NK-92 (cell line): ENCODE data around the gene UGT1A6.
"Not testable (repeated sequence)": the region's sequence is repeated elsewhere in the genome, so short reads cannot be mapped to it uniquely, and the experiment has no call there.

Source experiments
- DNase-seq: peaks from one replicate; lab custom pipeline; 2025; ENCODE audit not compliant: unreplicated experiment; lab: John Stamatoyannopoulos, UW

Gene UGT1A6

DNA sequence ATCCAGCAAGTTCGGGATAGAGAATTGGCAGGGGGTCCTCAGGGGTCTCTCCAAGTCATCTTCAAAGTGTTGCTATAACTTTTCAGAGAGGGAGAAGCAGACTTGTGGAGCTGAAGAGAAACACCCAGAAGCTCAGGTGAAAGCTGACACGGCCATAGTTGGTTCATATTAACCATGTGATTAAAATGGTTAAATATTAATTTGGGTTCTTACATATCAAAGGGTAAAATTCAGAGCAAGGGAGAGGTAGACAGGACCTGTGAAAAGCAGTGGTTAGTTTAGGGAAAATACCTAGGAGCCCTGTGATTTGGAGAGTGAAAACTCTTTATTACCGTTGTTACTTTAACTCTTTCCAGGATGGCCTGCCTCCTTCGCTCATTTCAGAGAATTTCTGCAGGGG lies at the start of gene UGT1A6:
Gene UGT1A6, plus strand, starts transcription at position 243 of the 400 bp plus-strand sequence. Its CDS starts 115 bp downstream, at position 358.
- no peak for DNase-seq

DNA sequence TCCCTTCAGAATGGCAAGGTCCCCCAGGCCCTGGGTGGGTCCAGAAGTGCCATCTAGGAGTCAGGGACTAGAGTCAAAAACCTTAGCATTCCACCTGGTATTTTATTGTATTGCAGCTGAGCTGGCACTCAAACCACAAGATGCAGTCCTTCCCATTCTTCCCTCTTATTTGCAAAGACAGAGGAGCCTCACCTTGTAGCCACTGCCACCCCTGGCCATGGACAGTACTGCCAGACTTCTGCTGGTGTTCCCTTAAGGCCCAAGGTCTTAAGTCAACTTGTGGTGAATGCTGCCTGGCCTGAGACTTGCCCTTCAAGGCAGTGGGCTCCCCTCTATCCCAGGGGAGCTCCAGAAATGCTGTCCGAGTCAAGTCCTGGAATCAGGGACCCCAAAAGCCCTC lies 49.6 kb upstream of the UGT1A6 start:
- no peak for DNase-seq

DNA sequence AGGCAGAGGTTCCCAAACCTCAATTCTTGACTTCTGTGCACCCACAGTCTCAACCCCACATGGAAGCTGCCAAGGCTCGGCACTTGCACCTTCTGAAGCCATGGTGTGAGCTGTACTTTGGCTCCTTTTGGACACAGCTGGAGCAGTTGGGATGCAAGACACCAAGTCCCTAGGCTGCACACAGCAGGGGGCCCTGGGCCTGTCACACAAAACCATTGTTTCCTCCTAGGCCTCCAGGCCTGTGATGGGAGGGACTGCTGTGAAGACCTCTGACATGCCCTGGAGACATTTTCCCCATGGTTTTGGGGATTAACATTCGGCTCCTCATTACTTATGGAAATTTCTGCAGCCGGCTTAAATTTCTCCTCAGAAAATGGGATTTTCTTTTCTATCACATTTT lies 46.7 kb upstream of the UGT1A6 start:
- DNase-seq, result not testable (repeated sequence)

DNA sequence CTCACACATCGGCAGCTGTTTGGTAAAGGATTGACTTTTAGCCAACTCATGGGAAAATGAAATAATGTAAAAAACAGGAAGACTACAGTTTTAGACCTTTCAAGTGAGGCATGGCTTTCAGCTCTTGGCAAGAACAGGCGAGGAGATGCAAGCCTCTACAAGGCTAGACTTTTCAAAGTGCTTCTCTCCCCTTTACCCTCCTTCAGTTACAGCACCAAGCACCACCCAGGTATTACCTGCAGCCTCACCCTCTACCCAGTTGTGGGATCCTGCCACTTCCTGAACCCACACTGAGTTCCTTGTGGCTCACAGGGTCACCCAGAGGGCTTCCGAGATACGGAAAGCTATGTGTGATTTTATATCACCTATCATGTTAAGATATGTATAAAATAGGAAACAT lies 41.7 kb upstream of the UGT1A6 start:
- no peak for DNase-seq

DNA sequence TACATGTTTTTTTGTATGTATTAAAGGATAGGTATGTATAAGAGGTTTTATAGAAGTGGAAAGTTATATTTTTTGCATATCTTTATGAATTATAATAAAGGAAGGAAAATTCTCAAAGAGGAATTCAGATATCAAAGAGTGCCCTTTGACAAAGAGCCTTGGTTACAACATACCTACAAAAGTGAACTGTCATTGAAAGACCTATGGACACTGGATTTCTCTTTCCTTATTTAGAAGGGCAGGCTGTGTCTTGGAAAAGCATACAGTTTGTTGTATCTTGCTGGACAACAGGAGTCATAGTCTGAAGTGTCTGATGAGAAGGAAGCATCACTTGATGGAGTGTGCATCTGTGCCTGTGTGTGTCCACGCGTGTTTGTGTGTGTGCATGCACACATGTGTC lies 41.3 kb upstream of the UGT1A6 start:
- DNase-seq, result no peak

DNA sequence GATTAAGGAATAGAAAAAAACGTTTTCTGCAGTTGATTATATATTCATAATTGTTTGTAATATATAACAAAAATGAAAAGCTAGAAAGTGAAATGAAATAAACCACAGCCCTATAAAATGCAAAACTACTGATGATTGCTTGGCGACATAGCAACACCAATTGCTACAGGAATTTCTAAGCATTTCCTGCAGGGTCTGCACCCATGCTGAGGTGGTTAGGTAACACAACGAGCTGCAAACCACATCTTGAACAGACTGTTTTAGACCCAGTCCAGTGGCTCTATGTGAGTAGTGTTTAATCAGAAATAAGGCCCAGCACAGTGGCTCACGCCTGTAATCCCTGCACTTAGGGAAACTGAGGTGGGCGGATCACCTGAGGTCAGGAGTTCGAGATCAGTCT lies 38.2 kb upstream of the UGT1A6 start:
- no peak for DNase-seq

DNA sequence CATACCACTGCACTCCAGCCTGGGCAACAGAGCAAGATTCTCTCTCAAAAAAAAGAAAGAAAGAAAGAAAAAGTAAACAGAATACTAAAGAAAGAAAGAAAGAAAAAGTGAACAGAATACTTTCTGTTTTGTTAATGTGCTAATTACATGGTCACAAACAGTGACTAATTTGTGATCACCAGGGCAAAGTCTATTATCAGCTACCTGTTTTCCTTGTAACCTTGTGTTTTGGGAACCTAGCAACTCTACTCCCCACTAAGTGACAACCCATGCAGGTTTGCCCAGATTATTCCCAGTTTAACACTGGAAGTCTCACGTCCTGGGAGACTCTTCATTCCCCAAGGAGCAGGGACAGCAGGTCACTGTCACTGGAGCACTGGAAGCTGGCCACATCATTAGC lies 37.6 kb upstream of the UGT1A6 start:
- no peak for DNase-seq

DNA sequence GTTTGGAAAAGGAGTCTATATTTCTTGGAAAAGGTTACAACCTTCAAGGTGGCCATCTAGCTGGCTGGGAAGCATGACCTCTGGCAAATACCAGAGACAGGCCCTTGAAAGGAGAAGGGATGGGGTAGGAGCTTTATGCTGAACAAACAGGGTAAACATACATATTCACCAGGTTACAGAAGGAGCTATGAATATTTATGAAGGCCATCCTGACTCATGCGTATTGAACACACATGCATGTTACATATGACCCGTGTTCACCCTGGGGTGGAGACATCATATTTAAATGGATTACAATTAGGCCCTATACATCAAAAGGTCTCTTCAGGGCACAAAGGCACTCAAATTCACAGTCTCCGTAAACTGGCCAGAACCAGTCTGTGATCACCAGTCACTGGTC lies 36.7 kb upstream of the UGT1A6 start:
- not testable (repeated sequence) for DNase-seq

DNA sequence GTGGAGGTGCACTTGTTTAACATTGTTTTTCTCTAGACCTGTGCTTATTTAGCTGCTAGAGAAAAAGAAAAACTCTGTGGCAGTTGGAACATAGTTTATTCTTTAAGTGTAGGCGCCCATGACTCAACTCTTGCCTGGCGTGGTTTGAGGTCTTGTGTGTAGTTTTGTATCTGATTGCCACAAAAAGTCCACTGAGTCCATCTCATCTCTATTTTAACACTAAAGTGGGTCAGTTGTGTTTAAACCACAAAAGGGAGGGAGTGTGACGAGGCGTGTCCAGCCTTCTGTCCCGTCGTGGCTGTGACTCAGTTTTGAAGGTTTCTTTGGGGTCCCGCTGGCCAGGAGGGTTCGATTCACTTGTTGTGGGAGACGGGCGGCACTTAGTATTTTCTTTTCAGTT lies 36.2 kb upstream of the UGT1A6 start:
- DNase-seq, result no peak

DNA sequence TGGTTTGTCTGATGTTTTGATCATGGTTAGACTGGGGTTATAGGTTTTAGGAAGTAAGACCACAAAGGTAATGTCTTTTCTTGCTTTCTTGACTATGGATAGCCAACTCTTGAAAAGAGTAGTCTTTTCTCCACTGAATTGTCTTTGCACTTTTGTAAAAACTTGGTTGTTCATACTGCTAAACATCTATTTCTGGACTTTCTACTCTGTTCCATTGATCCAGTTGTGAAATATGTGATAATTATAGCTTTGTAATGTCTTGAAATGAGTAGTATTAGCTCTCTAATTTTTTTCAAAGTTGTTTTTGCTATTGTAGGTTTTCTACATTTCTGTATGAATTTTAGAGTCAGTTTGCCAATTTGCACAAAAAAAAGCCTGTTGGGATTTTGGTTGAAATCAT lies 34.1 kb upstream of the UGT1A6 start:
- no peak for DNase-seq

DNA sequence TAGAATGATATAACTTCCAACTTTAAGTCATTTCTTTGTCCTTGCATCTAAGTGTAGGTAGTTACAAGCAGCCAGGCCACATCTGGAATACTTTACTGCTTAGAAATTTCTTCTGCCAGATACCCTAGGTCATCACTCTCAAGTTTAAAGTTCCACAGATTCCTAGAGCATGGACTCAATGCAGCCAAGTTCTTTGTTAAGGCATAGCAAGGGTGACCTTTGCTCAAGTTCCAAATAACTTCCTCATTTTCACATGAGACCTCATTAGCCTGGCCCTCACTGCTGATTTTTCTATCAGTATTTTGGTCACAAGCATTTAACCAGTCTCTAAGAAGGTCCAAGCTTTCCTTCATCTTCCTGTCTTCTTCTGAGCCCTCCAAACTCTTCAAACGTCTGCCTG lies 28.8 kb upstream of the UGT1A6 start:
- no peak for DNase-seq

DNA sequence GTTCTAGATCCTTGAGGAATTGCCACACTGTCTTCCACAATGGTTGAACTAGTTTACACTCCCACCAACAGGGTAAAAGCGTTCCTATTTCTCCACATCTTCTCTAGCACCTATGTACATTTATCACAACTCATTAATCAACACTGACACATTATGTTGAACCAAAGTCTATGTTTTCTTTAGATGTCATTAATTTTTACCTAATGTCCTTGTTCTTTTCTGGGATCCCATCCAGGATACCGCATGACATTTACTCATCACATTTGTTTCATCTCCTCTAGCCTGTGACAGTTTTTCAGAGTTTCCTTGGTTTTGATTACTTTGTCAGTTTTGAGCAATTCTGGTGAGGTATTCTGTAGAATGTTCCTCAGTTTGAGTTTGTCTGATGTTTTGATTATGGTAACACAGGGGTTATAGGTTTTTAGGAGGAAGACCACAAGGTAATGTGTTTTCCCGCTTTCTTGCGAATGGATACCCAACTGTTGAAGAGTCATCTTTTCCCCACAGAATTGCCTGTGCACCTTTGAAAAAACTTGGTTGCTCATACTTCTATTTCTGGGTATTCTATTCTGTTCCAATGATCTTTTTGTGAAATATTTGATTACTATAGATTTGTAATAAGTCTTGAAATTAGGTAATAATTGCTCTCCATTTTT lies 24.0 kb upstream of the UGT1A6 start:
- no peak for DNase-seq

DNA sequence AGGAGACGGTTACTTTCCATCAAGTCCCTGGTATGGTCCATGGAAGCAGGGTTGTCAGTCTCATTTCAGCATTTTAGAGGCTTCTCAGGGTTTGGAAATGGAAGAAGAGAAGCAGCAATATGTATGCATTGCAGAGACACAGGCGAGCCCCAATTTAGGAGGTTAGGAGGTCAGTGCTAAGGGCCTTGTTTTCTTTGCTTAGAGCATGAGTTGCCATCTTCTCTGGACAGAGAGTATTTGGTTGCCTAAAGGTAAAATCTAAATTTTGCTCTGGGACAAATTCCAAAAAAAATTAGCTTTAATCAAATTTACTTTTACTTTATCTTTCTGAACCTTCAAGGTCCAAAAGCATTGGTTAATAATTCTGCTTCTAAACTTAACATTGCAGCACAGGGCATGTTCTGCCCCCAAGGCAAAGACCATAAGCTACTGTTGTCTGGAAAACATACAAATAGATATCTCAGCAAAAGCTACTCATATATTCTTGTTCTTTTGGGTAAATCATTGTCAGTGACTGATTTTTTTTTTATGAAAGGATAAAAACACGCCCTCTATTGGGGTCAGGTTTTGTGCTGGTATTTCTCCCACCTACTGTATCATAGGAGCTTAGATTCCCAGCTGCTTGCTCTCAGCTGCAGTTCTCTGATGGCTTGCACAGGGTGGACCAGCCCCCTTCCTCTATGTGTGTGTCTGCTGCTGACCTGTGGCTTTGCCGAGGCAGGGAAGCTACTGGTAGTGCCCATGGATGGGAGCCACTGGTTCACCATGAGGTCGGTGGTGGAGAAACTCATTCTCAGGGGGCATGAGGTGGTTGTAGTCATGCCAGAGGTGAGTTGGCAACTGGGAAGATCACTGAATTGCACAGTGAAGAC lies 21.2 kb upstream of the UGT1A6 start, which contains the start of gene UGT1A9:
Gene UGT1A9, plus strand, starts transcription at position 609 of the 872 bp plus-strand sequence. Its CDS starts 37 bp downstream, at position 646.
- no peak for DNase-seq

DNA sequence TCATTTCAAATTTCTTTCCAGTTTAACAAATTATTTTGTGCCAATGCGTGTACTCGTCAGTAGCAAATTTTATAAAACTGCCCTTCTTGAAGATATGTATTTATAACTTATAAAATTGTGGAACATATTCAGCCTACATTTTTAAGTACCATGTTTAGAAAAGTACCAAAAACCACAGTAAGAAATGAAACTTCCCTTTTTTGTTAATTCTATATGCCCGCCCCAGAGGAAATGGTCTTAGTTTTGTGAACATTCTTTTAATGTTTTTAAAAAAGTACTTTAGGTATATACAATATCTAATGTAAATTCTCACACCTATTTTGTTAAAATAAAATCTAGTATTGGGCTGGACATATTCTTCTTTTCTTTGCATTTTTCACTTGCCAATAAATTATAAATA lies 19.8 kb upstream of the UGT1A6 start:
- no peak for DNase-seq

DNA sequence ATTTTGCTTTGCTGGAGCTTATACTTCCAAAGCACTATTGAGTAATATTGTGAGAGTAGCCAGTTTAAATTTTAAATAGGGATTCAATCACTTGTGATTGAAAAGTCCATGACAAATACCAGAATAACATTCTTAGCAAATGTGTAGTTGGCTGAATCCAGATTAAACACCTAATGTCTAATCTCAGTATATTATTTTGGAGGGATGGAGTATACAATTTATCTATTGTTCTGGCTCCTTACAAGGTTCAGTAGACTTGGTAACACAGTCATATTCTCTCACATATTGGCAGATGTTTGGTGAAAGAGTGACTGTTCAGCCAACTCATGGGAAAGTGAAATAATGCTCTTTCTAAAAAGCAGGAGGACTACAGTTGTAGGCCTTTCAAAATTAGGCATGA lies 18.8 kb upstream of the UGT1A6 start:
- DNase-seq, result no peak

DNA sequence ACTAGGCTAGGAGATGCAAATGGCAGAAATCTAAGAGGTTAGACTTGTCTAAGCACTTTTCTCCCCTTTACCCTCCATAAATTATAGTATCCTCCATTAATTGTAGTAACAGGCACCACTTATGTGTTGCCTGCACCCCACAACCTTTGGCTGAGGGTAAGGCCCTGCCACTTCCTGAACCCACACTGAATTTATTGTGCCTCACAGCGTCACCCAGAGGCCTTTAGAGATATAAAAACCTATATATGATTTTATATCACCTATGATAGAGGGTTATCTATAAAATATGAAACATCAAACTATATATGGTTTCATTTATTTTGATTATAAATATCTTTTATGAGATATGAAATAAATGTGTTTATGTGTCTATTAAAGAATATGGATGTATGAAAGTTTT lies 18.4 kb upstream of the UGT1A6 start:
- no peak for DNase-seq

DNA sequence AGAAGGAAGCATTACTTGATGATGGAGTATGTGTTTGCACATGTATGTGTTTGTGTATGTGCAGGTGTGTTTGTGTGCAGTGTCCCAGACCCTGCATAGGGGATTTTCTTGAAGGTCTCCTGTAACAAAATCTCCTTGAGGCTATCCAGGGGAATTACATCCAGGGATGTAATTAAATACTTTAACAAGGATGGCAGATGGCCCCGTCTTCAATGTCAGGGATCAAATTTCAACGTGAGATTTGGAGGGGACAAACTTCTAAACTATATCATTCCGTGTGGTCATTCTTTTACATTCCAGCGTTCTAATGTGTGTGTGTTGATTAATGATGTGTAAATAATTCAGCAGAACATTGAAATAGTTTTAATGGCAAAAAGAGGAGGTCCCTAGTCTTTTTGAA lies 17.7 kb upstream of the UGT1A6 start:
- no peak for DNase-seq

DNA sequence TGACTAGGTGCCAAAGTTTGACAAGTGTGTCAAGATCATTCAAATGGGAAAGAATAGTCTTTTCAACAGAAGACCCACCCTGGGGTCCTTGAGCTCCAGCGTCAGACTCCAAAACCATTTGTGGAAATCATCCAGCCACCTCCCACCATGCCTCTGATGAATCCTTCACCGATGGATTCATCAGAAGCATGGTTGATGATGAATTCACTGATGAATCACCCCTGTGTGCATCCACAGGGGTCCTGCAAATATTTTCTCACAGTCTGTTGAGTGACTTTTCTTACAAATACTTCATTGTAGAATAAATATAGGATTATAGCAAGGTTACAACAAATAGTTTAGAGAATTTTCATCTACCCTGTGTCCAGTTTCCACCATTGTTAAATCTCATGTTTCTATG lies 16.6 kb upstream of the UGT1A6 start:
- DNase-seq, result no peak

DNA sequence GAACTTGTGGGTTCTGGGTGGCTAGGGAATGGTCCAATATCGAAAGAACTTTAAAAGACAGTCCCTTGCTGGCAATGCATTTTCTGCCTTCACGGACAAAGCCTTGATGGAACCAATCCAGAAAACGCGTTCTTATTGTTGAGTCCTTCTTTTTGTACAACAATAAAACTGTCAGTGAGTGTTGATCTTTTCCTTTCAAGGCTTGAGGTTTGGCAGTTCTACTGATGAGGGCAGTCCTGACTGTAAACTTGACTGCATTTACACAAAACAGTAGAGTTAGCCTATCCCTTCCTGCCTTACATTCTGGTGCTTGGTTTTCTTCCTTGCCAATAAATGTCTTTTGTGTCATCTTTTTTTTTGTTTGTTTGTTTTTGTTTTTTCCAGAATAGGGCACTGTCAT lies 13.5 kb upstream of the UGT1A6 start:
- no peak for DNase-seq

DNA sequence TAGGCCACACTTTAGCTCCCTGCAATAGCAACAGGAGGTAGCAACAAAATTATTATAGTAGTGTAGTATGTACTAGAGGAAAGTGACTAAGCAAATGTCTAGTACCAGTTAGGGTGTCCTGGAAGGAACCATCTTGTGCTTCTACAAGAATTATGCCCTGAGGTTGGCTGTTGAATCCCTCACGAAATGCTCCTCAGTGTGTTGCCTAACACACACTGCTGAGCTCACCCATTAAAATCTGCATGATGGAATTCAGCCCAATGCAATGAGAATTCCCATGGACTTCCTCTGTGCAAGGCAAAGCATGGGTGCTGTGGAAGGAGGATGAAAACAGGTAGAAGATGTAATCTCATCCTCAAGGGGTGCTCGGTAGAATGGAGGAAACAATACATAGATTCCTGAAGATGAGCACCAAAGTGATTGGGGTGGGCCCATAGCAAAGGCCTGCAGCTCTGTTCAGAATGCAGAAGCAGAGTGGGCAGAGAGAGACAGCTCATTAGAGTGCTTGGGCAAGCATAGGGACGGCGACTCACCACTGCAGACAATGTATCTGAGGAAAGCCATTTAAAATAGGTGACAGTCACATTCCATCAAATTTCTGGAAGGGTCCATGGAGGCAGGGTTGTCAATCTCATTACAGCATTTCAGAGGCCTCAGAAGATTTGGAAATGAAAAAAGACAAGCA lies 12.2 kb upstream of the UGT1A6 start:
- no peak for DNase-seq

DNA sequence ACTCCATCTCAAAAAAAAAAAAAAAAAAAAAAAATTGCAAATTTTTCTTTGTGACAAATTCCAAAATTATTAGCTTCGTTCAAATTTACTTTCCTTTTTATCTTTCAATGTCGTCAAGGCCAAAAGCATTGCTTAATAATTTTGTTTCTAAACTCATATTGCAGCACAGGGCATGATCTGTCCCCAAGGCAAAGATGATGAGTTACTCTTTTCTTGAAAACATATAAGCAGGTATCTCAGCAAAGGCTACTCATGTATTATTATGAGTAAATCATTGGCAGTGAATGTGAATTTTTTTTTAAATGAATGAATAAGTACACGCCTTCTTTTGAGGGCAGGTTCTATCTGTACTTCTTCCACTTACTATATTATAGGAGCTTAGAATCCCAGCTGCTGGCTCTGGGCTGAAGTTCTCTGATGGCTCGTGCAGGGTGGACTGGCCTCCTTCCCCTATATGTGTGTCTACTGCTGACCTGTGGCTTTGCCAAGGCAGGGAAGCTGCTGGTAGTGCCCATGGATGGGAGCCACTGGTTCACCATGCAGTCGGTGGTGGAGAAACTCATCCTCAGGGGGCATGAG lies 11.1 kb upstream of the UGT1A6 start, which contains the start of gene UGT1A7:
Gene UGT1A7, plus strand, starts transcription at position 381 of the 579 bp plus-strand sequence. Its CDS starts 37 bp downstream, at position 418.
- no peak for DNase-seq
